ENCODE measurements around the gene CHIT1. TPM values are rescaled to one million over a fixed set of nuclear protein-coding genes. Genes with fewer than 3 reads are reported as not detected.

The CHIT1 gene
- total RNA-seq: under 1 TPM; 0.55 to 0.79 TPM
- polyA plus RNA-seq (ENCODE audit: insufficient read length in 2 of 2): 1 to 10 TPM in 1 of 2 donors, under 1 TPM in 1; 0.69 to 3.3 TPM
- long read RNA-seq, donor 1: 0 reads
- long read RNA-seq, donor 2: 0 reads
- long read RNA-seq, donor 3: 0 reads
- long read RNA-seq, donor 4: 0 reads

DNA sequence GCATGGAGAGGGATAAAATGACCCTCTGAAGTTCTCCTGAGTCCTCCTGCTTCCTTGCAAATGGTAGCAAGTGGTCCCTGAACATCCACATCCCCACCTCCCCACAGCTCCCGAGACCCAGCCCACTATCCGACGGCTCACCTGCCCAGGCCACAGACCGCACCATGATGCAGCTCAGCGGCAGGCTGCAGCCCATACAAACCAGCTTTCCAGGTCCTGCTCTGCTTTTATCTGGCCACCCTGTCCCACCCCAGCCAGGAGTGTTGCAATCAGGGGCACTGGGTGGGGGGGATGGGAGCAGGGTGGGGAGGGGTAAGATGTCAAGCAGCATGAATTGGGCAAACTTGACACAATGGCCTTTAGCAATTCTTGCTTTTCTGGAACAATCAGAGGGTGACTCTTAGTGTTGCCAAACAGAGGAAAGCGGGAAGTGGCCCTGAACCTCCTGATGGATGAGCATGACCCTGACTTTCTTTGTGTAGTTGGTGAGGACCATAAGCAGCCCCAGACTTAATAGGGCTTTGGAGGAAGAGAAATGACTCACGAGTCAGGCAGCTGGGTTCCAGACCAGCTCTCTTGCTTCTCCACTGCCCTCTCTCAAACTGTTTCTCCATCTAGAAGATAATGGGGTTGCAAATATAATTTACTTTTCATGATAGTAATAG lies at the start of gene CHIT1:
TSS of gene CHIT1 (minus strand) at position 203 of the 665 bp plus-strand sequence. CDS start at position 166, 37 bp downstream.
- WGBS (ENCODE audit: insufficient coverage): 96% methylated on average over 3 of the region's 7 CpGs
- Histone ChIP-seq H3K4me3 (ENCODE audit: low read depth, low read length) (no peak within 1 kb of the TSS), H3K36me3 (ENCODE audit: control insufficient read depth, insufficient read depth, low read length) (no peaks in the 10 kb centered on the region), H3K4me1 (ENCODE audit: control insufficient read depth, insufficient read depth, low read length) (no peaks in the 10 kb centered on the region), H3K27ac (ENCODE audit: low read depth, low read length) (no peak within 1 kb of the TSS), H3K27me3 (ENCODE audit: control insufficient read depth, insufficient read depth, low read length) (peaks cover 3% of the 10 kb centered on the region), H3K9me3 (ENCODE audit: control insufficient read depth, insufficient read depth, low read length) (no peaks in the 10 kb centered on the region)
- DNase-seq (ENCODE audit: low read depth in 4 of 6, low spot score in 6 of 6): no peak

- Histone ChIP-seq H3K36me3 (ENCODE audit: control insufficient read depth, insufficient read depth, low read length) (no peaks in the 10 kb centered on the region), H3K9me3 (ENCODE audit: control insufficient read depth, insufficient read depth, low read length) (no peaks in the 10 kb centered on the region), H3K4me1 (ENCODE audit: control insufficient read depth, insufficient read depth, low read length) (peaks cover 55% of the 10 kb centered on the region), H3K27me3 (ENCODE audit: control insufficient read depth, insufficient read depth, low read length) (no peaks in the 10 kb centered on the region), H3K27ac (ENCODE audit: low read depth, low read length) (peak overlapping the region; percentile 96), H3K4me3 (ENCODE audit: low read depth, low read length) (no peak overlapping the region)
- no peak for DNase-seq (ENCODE audit: low read depth in 4 of 6, low spot score in 6 of 6)
- WGBS (ENCODE audit: insufficient coverage): 25% methylated on average over 4 of the region's 8 CpGs
These were observed 49.5 kb upstream of the CHIT1 start for GRCh38 chr1:203278885-203279406.

GRCh38 chr1:203278082-203278884 lies 48.8 kb upstream of the CHIT1 start:
- no peaks in the 10 kb centered on the region for H3K27me3 ChIP-seq (ENCODE audit: control insufficient read depth, insufficient read depth, low read length)
- peak overlapping the region; percentile 18 for H3K4me3 ChIP-seq (ENCODE audit: low read depth, low read length)
- 0% methylated on average over 11 of the region's 13 CpGs for WGBS (ENCODE audit: insufficient coverage)
- peaks cover 62% of the 10 kb centered on the region for H3K4me1 ChIP-seq (ENCODE audit: control insufficient read depth, insufficient read depth, low read length)
- no peaks in the 10 kb centered on the region for H3K9me3 ChIP-seq (ENCODE audit: control insufficient read depth, insufficient read depth, low read length)
- H3K36me3 ChIP-seq (ENCODE audit: control insufficient read depth, insufficient read depth, low read length): no peaks in the 10 kb centered on the region
- peak overlapping the region; percentile 96 for H3K27ac ChIP-seq (ENCODE audit: low read depth, low read length)
- DNase-seq (ENCODE audit: low read depth in 4 of 6, low spot score in 6 of 6): peak in 3 of 6 donors; percentile 75 to 94 (median 87)

DNA sequence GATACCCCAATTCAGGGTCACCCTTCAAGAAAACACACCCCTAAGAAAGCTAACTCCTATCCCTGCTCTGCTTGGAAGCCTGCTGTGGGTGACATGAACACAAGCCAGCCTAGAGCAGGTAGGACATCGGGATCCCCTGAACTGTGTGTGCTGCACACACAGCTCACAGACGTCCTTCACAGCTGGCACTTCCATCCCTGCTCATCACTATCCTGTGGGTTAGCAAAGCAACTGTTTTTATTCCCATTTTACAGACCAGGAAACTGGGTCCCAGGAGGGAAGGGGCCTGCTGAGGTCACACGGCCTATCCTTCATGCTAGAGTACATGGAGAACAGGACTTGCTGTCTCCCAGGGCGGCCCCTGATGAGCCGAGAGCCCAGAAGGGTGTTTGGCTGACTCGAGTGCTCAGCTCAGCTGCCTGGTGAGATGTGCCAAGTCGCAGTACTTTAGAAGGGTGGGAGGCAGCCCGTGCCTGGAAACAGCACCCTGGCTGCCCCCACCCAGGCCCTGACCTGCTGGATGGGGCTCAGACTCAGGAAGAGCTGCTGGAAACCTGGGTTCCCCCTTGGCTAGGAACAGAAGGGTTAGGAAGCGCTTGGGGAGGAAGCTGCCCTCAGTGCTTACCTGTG lies 47.6 kb upstream of the CHIT1 start:
- no peaks in the 10 kb centered on the region for H3K36me3 ChIP-seq (ENCODE audit: control insufficient read depth, insufficient read depth, low read length)
- no peaks in the 10 kb centered on the region for H3K9me3 ChIP-seq (ENCODE audit: control insufficient read depth, insufficient read depth, low read length)
- H3K4me3 ChIP-seq (ENCODE audit: low read depth, low read length): no peak overlapping the region
- H3K27me3 ChIP-seq (ENCODE audit: control insufficient read depth, insufficient read depth, low read length): no peaks in the 10 kb centered on the region
- H3K27ac ChIP-seq (ENCODE audit: low read depth, low read length): peak overlapping the region; percentile 96
- WGBS (ENCODE audit: insufficient coverage): 59% methylated on average over 9 of the region's 9 CpGs
- peaks cover 67% of the 10 kb centered on the region for H3K4me1 ChIP-seq (ENCODE audit: control insufficient read depth, insufficient read depth, low read length)
- DNase-seq (ENCODE audit: low read depth in 4 of 6, low spot score in 6 of 6): no peak

GRCh38 chr1:203276408-203276807 lies 46.9 kb upstream of the CHIT1 start:
- Histone ChIP-seq H3K4me3 (ENCODE audit: low read depth, low read length) (no peak overlapping the region), H3K27me3 (ENCODE audit: control insufficient read depth, insufficient read depth, low read length) (no peaks in the 10 kb centered on the region), H3K4me1 (ENCODE audit: control insufficient read depth, insufficient read depth, low read length) (peaks cover 71% of the 10 kb centered on the region), H3K36me3 (ENCODE audit: control insufficient read depth, insufficient read depth, low read length) (no peaks in the 10 kb centered on the region), H3K9me3 (ENCODE audit: control insufficient read depth, insufficient read depth, low read length) (no peaks in the 10 kb centered on the region), H3K27ac (ENCODE audit: low read depth, low read length) (no peak overlapping the region)
- DNase-seq (ENCODE audit: low read depth in 4 of 6, low spot score in 6 of 6): no peak
- 67% methylated on average over 3 of the region's 5 CpGs for WGBS (ENCODE audit: insufficient coverage)

DNA sequence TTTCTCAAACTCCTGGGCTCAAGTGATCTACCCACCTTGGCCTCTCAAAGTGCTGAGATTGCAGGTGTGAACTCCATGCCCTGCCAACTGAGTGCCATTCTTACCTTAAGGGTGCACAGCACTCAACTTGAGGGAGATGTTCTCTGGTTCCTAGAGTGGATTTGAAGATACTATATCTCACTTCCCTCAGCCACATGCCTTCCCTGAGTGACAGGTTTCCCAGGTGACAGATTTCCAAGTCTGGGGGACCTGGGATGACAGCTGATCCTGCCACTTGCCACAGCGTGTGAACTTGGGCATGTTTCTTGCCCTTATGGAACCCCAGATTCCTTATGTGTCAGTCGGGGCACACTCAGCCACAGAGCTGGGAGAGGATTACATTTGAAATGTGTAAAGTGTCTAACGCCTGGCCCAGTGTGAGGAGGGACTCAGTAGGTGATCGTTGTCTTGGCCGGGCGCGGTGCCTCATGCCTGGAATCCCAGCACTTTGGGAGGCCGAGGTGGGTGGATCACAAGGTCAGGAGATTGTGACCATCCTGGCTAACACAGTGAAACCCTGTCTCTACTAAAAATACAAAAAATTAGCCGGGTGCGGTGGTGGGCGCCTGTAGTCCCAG lies 46.3 kb upstream of the CHIT1 start:
- no peak for DNase-seq (ENCODE audit: low read depth in 4 of 6, low spot score in 6 of 6)
- Histone ChIP-seq H3K4me1 (ENCODE audit: control insufficient read depth, insufficient read depth, low read length) (peaks cover 71% of the 10 kb centered on the region), H3K4me3 (ENCODE audit: low read depth, low read length) (no peak overlapping the region), H3K27me3 (ENCODE audit: control insufficient read depth, insufficient read depth, low read length) (no peaks in the 10 kb centered on the region), H3K9me3 (ENCODE audit: control insufficient read depth, insufficient read depth, low read length) (no peaks in the 10 kb centered on the region), H3K27ac (ENCODE audit: low read depth, low read length) (no peak overlapping the region), H3K36me3 (ENCODE audit: control insufficient read depth, insufficient read depth, low read length) (no peaks in the 10 kb centered on the region)
- 76% methylated on average over 3 of the region's 11 CpGs for WGBS (ENCODE audit: insufficient coverage)

DNA sequence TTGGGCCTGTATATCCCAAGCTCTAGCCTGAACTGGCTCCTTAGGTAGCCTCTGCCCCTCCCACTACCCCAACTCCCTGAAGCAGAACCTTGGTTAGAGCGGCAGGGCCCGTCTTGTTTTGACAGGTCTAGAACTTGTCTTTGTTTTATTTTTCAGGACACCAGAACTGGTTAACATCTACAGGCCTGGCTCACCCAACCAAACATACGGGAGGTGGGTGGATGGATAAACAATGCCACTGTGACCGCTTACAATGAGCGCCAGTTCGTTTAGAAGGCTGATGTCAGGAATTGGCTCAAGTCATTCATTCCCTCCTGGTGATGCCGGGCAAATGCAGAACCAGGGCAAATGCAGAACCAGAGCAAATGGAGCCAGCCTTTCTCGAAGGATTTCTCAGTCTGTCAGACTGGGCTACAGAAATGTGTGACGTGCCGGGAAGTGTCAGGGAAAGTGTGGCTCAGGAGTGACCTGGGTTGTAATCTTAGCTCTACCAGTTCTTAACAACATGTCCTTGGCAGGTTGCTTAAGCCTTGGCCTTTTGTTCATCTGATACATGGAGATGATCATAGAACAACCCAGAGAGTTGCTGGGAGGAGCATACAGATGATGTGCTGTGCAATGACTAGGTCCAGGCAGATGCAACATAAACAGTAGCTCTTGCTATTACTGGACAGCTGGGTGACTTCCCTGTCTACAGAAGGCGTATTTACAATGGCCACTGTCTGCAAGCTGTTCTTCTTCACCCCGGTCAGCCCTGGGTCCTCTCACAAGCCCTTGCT lies 45.3 kb upstream of the CHIT1 start:
- WGBS (ENCODE audit: insufficient coverage): 50% methylated on average over 10 of the region's 12 CpGs

DNA sequence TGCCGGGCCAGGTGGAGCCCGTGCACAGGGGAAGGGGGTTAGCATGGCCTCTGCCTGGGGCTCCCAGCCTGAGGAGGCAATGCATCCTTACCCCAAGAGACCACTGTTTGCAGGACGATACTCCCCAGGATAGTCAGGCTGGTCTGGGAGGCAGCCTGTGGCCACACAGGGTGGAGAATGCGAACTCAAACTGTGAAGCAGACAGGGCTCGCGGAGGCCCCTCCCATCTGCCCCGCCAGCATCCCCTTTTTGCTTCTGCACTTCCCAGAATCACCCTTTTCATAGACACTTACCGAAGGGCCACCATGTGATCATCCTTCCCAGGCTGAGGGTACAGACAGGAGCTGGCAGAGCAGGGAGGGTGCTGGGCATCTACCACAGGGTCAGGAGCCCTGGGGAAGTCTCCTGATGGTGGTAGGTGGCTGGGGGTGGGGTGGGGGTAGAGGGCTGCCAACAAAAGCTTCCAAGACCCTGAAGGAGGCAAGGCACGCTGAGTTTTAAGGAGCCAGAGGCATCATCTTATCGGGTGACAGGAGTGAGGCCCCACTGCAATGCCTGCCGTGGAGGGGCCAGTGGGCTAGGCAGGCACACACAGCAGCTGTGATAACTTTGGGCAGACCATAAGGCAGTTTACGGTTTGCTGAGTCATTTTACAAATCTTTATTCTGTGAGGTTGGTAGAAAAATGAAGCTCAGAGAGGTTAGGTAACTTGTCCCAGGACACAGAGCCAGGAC lies 44.6 kb upstream of the CHIT1 start:
- 54% methylated on average over 11 of the region's 12 CpGs for WGBS (ENCODE audit: insufficient coverage)
- H3K4me1 ChIP-seq (ENCODE audit: control insufficient read depth, insufficient read depth, low read length): peaks cover 70% of the 10 kb centered on the region
- DNase-seq (ENCODE audit: low read depth in 4 of 6, low spot score in 6 of 6): no peak
- no peaks in the 10 kb centered on the region for H3K36me3 ChIP-seq (ENCODE audit: control insufficient read depth, insufficient read depth, low read length)
- H3K9me3 ChIP-seq (ENCODE audit: control insufficient read depth, insufficient read depth, low read length): no peaks in the 10 kb centered on the region
- H3K27me3 ChIP-seq (ENCODE audit: control insufficient read depth, insufficient read depth, low read length): no peaks in the 10 kb centered on the region
- H3K4me3 ChIP-seq (ENCODE audit: low read depth, low read length): no peak overlapping the region
- peak overlapping the region; percentile 64 for H3K27ac ChIP-seq (ENCODE audit: low read depth, low read length)

More for the DNA sequence above, 45.3 kb upstream of the CHIT1 start:
- Histone ChIP-seq H3K9me3 (ENCODE audit: control insufficient read depth, insufficient read depth, low read length) (no peaks in the 10 kb centered on the region), H3K27ac (ENCODE audit: low read depth, low read length) (peak overlapping the region; percentile 64), H3K4me1 (ENCODE audit: control insufficient read depth, insufficient read depth, low read length) (peaks cover 71% of the 10 kb centered on the region), H3K4me3 (ENCODE audit: low read depth, low read length) (no peak overlapping the region), H3K36me3 (ENCODE audit: control insufficient read depth, insufficient read depth, low read length) (no peaks in the 10 kb centered on the region), H3K27me3 (ENCODE audit: control insufficient read depth, insufficient read depth, low read length) (no peaks in the 10 kb centered on the region)
- peak in 1 of 6 donors; percentile 65 for DNase-seq (ENCODE audit: low read depth in 4 of 6, low spot score in 6 of 6)
